Fibroblast of upper back skin (primary cell): ENCODE measurements around the gene DHX30.
"Not testable (repeated sequence)": the region's sequence is repeated elsewhere in the genome, so short reads cannot be mapped to it uniquely, and the experiment has no call there.

ENCODE experiments used
- DNase-seq: peaks from one replicate; pipeline ENCODE4 v3.0.0-alpha.2; 2013

The DHX30 gene

GRCh38 chr3:47802734-47803479 lies at the start of gene DHX30:
DHX30 (plus strand) TSS chr3:47803138; CDS start chr3:47810684, 7,546 bp downstream.
- peak; percentile 80 for DNase-seq

- no peak for DNase-seq
These were observed 44.5 kb upstream of the DHX30 start for GRCh38 chr3:47758261-47759025.

GRCh38 chr3:47760207-47760606 lies 42.7 kb upstream of the DHX30 start:
- not testable (repeated sequence) for DNase-seq

- no peak for DNase-seq
These were observed 41.9 kb upstream of the DHX30 start for GRCh38 chr3:47761046-47761445.

GRCh38 chr3:47762233-47762632 lies 40.7 kb upstream of the DHX30 start:
- DNase-seq = no peak

GRCh38 chr3:47766186-47766585 lies 36.8 kb upstream of the DHX30 start:
- DNase-seq = no peak

- DNase-seq = no peak
These were observed 30.9 kb upstream of the DHX30 start for GRCh38 chr3:47772047-47772446.

- DNase-seq = no peak
These were observed 30.1 kb upstream of the DHX30 start for GRCh38 chr3:47772788-47773187.

GRCh38 chr3:47778746-47779145 lies 24.2 kb upstream of the DHX30 start:
- no peak for DNase-seq

GRCh38 chr3:47780741-47781684 lies 21.9 kb upstream of the DHX30 start:
- DNase-seq = peak; percentile 29

- DNase-seq = peak; percentile 97
These were observed 21.1 kb upstream of the DHX30 start, which contains the start of gene SMARCC1 for GRCh38 chr3:47781685-47782445. SMARCC1 (minus strand) TSS chr3:47781893; CDS start chr3:47781797, 96 bp downstream.

GRCh38 chr3:47782446-47783308 lies 20.3 kb upstream of the DHX30 start:
- no peak for DNase-seq

GRCh38 chr3:47783673-47784072 lies 19.3 kb upstream of the DHX30 start:
- DNase-seq = no peak

GRCh38 chr3:47791193-47791855 lies 11.6 kb upstream of the DHX30 start:
- DNase-seq = no peak

GRCh38 chr3:47792699-47793098 lies 10.2 kb upstream of the DHX30 start:
- no peak for DNase-seq

GRCh38 chr3:47794544-47794943 lies 8.4 kb upstream of the DHX30 start:
- no peak for DNase-seq

- no peak for DNase-seq
These were observed 3.2 kb upstream of the DHX30 start for GRCh38 chr3:47799733-47800132.

GRCh38 chr3:47803480-47804025 lies 615 bp downstream of the DHX30 start:
- peak; percentile 7 for DNase-seq

GRCh38 chr3:47804577-47804976 lies 1.6 kb downstream of the DHX30 start:
- DNase-seq = no peak

GRCh38 chr3:47813551-47814177 lies 10.7 kb downstream of the DHX30 start:
- no peak for DNase-seq
